Measurements from ENCODE around the gene CPT1A. TPM values are rescaled to one million over a fixed set of nuclear protein-coding genes. Genes with fewer than 3 reads are reported as not detected.

The CPT1A gene
- total RNA-seq, 2 experiments from 2014 or later: 11.3 to 13.2 TPM

DNA sequence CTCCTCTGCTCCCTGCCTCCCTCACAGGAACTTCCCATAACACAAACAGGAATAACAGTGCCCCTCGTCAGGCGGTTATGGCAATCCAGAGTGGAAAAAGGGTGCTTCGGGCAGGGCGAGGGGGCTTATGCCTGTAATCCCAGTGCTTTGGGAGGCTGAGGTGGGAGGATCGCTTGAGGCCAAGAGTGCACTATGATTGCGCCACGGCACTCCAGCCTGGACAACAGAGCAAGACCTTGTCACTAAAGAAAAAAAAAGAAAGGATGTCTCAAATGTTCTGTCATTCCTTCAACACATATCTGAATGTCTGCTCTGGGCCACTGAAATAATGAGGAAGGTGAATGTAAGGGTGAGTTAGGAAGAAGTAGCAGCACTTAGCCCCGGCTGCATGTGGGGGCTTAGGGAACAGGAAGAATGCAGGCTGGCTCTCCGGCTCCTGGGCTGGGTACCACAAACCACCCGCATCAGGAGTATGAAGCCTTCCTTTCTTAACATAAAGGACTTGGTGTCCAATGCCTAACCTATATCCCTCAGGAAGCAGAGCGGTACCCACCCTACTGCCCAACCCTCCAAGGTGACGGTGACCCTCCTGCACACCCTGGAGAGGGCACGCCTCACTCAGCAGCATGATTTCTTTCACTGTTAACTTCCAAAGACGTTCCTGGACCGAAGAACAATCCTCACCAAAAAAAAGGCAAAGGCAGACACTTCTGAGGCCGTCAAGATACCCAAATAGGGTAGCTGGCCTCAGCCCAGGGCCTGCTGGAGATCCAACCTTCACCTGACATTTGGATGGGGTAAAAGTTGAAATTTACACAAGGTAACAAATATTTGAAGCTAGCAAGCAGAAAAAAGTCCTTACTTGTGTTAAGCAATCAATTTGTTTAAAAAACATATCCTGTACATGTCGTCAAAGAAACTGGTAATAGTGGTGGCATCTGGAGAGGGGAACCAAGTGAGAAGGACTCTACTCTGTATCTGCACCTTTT is 3.8 kb downstream of the CPT1A start:
- POLR2A ChIA-PET: interaction anchor here (0.6 to 1.2 kb wide), 3 partner anchors 27 to 67 kb away, joined by 3 read pairs; partner anchors contain the start of genes IGHMBP2 and MRPL21
- intact Hi-C loops (cut with DNase I, micrococcal nuclease): no loop called here
- DNase-seq: no peak

DNA sequence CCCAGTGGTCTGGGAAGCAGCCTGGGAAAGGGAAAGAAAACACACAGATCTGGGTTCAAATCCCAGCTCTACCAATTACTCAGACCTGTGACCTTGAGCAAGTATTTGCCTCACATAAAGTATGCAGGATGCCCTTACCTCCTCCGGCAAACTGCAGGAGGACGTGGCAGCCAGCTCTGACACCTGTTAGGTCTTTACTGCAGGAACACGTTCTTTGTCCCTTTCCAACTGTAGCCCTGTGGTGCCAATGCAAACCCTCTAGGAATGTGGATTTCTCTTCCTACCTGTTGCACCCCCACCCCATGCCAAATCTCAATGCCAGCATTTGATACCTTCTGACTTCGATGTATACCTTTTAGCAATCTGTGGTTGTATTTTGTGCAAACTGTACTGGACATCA is 6.0 kb downstream of the CPT1A start:
- Mint-ChIP-seq H3K27me3 (no peaks in the 10 kb centered on the region), H3K27ac (no peak overlapping the region), H3K9me3 (no peaks in the 10 kb centered on the region), H3K4me1 (ENCODE audit: low read depth) (peaks cover 59% of the 10 kb centered on the region), H3K4me3 (no peak overlapping the region), H3K36me3 (ENCODE audit: low read depth) (peaks cover 5% of the 10 kb centered on the region)
- Histone ChIP-seq H3K4me1 (ENCODE audit: insufficient read depth, low read length) (peaks cover 58% of the 10 kb centered on the region), H3K4me3 (ENCODE audit: low read length) (no peak overlapping the region), H3K27me3 (ENCODE audit: control insufficient read depth in 1 of 2, insufficient read depth in 2 of 2, low read length in 2 of 2) (no peaks in the 10 kb centered on the region), H3K27ac (ENCODE audit: low read depth in 1 of 2, low read length in 2 of 2) (peak overlapping the region in 1 of 2 donors; percentile 4), H3K36me3 (ENCODE audit: insufficient read depth, low read length) (no peaks in the 10 kb centered on the region), H3K9me3 (ENCODE audit: control insufficient read depth in 1 of 2, insufficient read depth in 1 of 2, low read length in 2 of 2) (no peaks in the 10 kb centered on the region)
- ChIA-PET POLR2A (no interaction called here), CTCF (interaction anchor here (2.1 kb wide), 1 partner anchor 8 kb away, joined by 5 read pairs; no protein-coding TSS in a partner anchor)
- DNase-seq (no peak), ATAC-seq (ENCODE audit: poor library complexity) (no peak)
- TF ChIP-seq, protein P1, sequence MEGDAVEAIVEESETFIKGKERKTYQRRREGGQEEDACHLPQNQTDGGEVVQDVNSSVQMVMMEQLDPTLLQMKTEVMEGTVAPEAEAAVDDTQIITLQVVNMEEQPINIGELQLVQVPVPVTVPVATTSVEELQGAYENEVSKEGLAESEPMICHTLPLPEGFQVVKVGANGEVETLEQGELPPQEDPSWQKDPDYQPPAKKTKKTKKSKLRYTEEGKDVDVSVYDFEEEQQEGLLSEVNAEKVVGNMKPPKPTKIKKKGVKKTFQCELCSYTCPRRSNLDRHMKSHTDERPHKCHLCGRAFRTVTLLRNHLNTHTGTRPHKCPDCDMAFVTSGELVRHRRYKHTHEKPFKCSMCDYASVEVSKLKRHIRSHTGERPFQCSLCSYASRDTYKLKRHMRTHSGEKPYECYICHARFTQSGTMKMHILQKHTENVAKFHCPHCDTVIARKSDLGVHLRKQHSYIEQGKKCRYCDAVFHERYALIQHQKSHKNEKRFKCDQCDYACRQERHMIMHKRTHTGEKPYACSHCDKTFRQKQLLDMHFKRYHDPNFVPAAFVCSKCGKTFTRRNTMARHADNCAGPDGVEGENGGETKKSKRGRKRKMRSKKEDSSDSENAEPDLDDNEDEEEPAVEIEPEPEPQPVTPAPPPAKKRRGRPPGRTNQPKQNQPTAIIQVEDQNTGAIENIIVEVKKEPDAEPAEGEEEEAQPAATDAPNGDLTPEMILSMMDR (IDR thresholded peaks at IDR 0.05): no peak
- intact Hi-C loops (cut with DNase I, micrococcal nuclease): no loop called here

More for the DNA sequence above, 3.8 kb downstream of the CPT1A start:
- Mint-ChIP-seq H3K4me1 (ENCODE audit: low read depth) (peaks cover 66% of the 10 kb centered on the region), H3K36me3 (ENCODE audit: low read depth) (peaks cover 3% of the 10 kb centered on the region), H3K4me3 (peak overlapping the region; percentile 77), H3K27me3 (no peaks in the 10 kb centered on the region), H3K9me3 (no peaks in the 10 kb centered on the region), H3K27ac (peak overlapping the region; percentile 92)
- TF ChIP-seq, protein P1 (IDR thresholded peaks at IDR 0.05): no peak
- no peaks in the 10 kb centered on the region for H3K36me3 ChIP-seq (ENCODE audit: insufficient read depth, low read length)
- no peak for ATAC-seq (ENCODE audit: poor library complexity)
- no peaks in the 10 kb centered on the region for H3K27me3 ChIP-seq (ENCODE audit: control insufficient read depth in 1 of 2, insufficient read depth in 2 of 2, low read length in 2 of 2)
- H3K9me3 ChIP-seq (ENCODE audit: control insufficient read depth in 1 of 2, insufficient read depth in 1 of 2, low read length in 2 of 2): no peaks in the 10 kb centered on the region
- CTCF ChIA-PET: interaction anchor here (0.7 to 1.4 kb wide), 4 partner anchors 12 to 1388 kb away, joined by 3 to 5 read pairs (median 4); no protein-coding TSS in a partner anchor
- peaks cover 75% of the 10 kb centered on the region for H3K4me1 ChIP-seq (ENCODE audit: insufficient read depth, low read length)
- H3K4me3 ChIP-seq (ENCODE audit: low read length): peak overlapping the region; percentile 74
- H3K27ac ChIP-seq (ENCODE audit: low read depth in 1 of 2, low read length in 2 of 2): peak overlapping the region; percentile 82 to 88

DNA sequence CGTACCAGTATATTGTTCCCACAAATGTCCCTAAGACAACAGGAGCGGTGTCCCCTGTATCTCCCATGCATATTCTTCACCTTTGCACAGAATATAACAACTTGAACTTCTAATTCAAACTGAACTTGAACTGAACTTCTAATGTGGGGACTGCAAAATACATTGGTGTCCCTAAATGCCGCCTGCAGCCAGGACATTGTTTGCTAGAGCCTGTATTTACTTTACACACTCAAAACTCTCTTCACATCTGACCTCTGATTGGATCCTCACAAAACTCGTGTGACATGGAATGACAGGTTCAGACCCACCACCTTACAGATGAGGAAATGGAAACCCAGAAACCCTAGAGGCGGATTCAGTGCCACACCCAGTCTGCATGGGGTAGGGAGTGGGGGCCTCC is 6.4 kb downstream of the CPT1A start:
- Histone ChIP-seq H3K27me3 (ENCODE audit: control insufficient read depth in 1 of 2, insufficient read depth in 2 of 2, low read length in 2 of 2) (no peaks in the 10 kb centered on the region), H3K27ac (ENCODE audit: low read depth in 1 of 2, low read length in 2 of 2) (peak overlapping the region in 1 of 2 donors; percentile 4), H3K4me3 (ENCODE audit: low read length) (no peak overlapping the region), H3K36me3 (ENCODE audit: insufficient read depth, low read length) (peaks cover 3% of the 10 kb centered on the region), H3K4me1 (ENCODE audit: insufficient read depth, low read length) (peaks cover 55% of the 10 kb centered on the region), H3K9me3 (ENCODE audit: control insufficient read depth in 1 of 2, insufficient read depth in 1 of 2, low read length in 2 of 2) (no peaks in the 10 kb centered on the region)
- ATAC-seq (ENCODE audit: poor library complexity) (no peak), DNase-seq (no peak)
- ChIA-PET POLR2A (no interaction called here), CTCF (interaction anchor here (2.1 kb wide), 1 partner anchor 8 kb away, joined by 5 read pairs; no protein-coding TSS in a partner anchor)
- Mint-ChIP-seq H3K36me3 (ENCODE audit: low read depth) (peaks cover 8% of the 10 kb centered on the region), H3K9me3 (no peaks in the 10 kb centered on the region), H3K4me1 (ENCODE audit: low read depth) (peaks cover 56% of the 10 kb centered on the region), H3K27ac (peak overlapping the region; percentile 14), H3K4me3 (no peak overlapping the region), H3K27me3 (no peaks in the 10 kb centered on the region)
- intact Hi-C loops (cut with DNase I, micrococcal nuclease): no loop called here
- TF ChIP-seq, protein P1 (IDR thresholded peaks at IDR 0.05): no peak
